ENCODE results near the gene LTC4S.
"Not testable (repeated sequence)": the region's sequence is repeated elsewhere in the genome, so short reads cannot be mapped to it uniquely, and the experiment has no call there.

LTC4S gene

DNA sequence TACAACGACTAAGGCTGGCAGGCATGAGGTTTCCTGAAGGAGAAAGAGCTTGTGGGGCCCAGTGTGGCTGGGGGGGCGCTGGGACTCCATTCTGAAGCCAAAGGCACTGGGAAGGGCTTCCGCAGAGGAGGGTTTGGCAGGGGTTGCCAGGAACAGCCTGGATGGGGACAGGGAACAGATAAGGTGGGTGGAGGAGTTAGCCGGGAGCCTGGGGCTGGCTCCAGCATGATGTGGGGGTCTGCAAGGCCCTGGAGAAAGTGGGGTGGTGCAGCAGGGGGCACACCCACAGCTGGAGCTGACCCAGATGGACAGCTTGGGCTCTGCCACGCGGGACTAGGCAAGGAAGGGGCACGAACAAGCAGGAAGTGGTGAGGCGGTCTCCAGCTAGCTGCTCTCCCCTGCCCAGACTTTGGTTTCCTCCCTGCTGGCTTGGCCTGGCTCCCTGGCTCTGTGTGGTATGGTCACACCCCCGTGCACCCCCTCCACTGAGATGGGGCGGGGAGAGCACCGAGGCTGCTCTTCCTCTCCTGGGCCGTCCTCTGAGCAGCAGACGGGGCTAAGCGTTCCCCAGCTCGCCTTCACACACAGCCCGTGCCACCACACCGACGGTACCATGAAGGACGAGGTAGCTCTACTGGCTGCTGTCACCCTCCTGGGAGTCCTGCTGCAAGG lies at the start of gene LTC4S:
Gene LTC4S (plus strand): TSS at position 519 of the 672 bp plus-strand sequence. CDS start 95 bp downstream, at position 614.
- no peaks in the 10 kb centered on the region for H3K9me3 ChIP-seq (ENCODE audit: low read length)
- H3K36me3 ChIP-seq (ENCODE audit: insufficient read depth, low read length) = peaks cover 21% of the 10 kb centered on the region
- H3K4me3 ChIP-seq (ENCODE audit: low read length) = no peak within 1 kb of the TSS
- H3K4me1 ChIP-seq (ENCODE audit: insufficient read depth, low read length) = no peaks in the 10 kb centered on the region
- no peak within 1 kb of the TSS for H2AFZ ChIP-seq (ENCODE audit: low read depth, low read length)
- H3K27me3 ChIP-seq (ENCODE audit: insufficient read depth, low read length) = no peaks in the 10 kb centered on the region

DNA sequence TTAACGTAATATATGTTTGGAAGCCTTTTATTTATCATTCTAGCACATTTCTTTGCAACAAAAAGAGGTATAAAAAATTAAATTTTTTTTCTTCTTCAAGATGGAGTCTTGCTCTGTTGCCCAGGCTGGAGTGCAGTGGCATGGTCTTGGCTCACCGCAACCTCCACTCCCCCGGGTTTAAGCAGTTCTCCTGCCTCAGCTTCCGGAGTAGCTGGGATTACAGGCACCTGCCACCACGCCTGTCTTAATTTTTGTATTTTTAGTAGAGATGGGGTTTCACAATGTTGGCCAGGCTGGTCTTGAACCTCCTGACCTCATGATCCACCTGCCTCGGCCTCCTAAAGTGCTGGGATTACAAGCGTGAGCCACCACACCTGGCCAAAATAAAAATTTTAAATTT lies 49.7 kb upstream of the LTC4S start:
- H3K4me1 ChIP-seq (ENCODE audit: insufficient read depth, low read length); H3K4me3 ChIP-seq (ENCODE audit: low read length); H3K27me3 ChIP-seq (ENCODE audit: insufficient read depth, low read length); H2AFZ ChIP-seq (ENCODE audit: low read depth, low read length): not testable (repeated sequence)
- Histone ChIP-seq H3K9me3 (ENCODE audit: low read length) (peaks cover 15% of the 10 kb centered on the region), H3K36me3 (ENCODE audit: insufficient read depth, low read length) (peaks cover 37% of the 10 kb centered on the region)

- Histone ChIP-seq H3K9me3 (ENCODE audit: low read length) (peaks cover 10% of the 10 kb centered on the region), H3K4me3 (ENCODE audit: low read length) (no peak overlapping the region), H3K36me3 (ENCODE audit: insufficient read depth, low read length) (peaks cover 28% of the 10 kb centered on the region), H3K27me3 (ENCODE audit: insufficient read depth, low read length) (no peaks in the 10 kb centered on the region), H3K4me1 (ENCODE audit: insufficient read depth, low read length) (no peaks in the 10 kb centered on the region), H2AFZ (ENCODE audit: low read depth, low read length) (no peak overlapping the region)
Observed at GRCh38 chr5:179746872-179747271, 46.9 kb upstream of the LTC4S start.

DNA sequence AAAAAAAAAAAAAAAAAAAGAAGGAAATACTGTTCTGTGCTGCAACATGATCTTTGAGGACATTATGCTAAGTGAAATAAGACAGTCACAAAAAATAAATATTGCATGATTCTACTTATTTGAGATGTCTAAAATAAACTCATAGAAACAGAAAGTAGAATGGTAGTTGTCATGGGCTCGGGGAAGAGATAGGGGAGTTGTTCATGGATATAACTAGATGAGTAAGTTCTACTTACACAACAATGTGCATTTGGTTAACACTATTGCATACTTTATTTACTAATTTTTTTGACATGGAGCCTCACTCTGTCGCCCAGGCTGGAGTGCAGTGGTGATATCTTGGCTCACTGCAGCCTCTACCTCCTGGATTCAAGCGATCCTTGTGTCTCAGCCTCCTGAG lies 46.0 kb upstream of the LTC4S start:
- Histone ChIP-seq H3K27me3 (ENCODE audit: insufficient read depth, low read length) (no peaks in the 10 kb centered on the region), H3K9me3 (ENCODE audit: low read length) (peaks cover 10% of the 10 kb centered on the region), H3K4me3 (ENCODE audit: low read length) (no peak overlapping the region), H2AFZ (ENCODE audit: low read depth, low read length) (no peak overlapping the region), H3K4me1 (ENCODE audit: insufficient read depth, low read length) (no peaks in the 10 kb centered on the region), H3K36me3 (ENCODE audit: insufficient read depth, low read length) (peaks cover 25% of the 10 kb centered on the region)

GRCh38 chr5:179749857-179750508 lies 43.8 kb upstream of the LTC4S start:
- H3K9me3 ChIP-seq (ENCODE audit: low read length) = peaks cover 10% of the 10 kb centered on the region
- H3K4me1 ChIP-seq (ENCODE audit: insufficient read depth, low read length) = peaks cover 9% of the 10 kb centered on the region
- H2AFZ ChIP-seq (ENCODE audit: low read depth, low read length) = no peak overlapping the region
- no peaks in the 10 kb centered on the region for H3K27me3 ChIP-seq (ENCODE audit: insufficient read depth, low read length)
- no peak overlapping the region for H3K4me3 ChIP-seq (ENCODE audit: low read length)
- H3K36me3 ChIP-seq (ENCODE audit: insufficient read depth, low read length) = peaks cover 27% of the 10 kb centered on the region

- H3K27me3 ChIP-seq (ENCODE audit: insufficient read depth, low read length) = no peaks in the 10 kb centered on the region
Observed at GRCh38 chr5:179753971-179754370, 39.8 kb upstream of the LTC4S start.

DNA sequence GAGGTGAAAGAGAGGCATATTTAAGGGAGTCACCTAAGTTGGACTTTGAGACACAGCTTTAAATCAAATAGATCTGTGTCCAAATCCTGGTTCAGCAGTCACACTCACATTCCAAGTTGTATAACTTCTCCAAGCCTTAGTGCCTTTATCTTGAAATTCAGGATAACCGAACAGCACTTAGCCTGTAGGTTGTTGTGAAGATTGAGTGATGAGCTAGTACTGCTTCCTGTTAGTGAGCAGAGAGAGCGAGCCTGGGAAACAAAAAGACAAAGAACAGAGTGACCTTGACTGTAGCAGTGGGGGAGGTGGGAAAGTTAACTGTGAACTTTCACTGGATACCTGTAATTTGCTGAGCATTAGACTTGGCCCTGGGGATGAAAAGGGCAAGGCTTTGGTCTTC lies 38.8 kb upstream of the LTC4S start:
- Histone ChIP-seq H2AFZ (ENCODE audit: low read depth, low read length) (no peak overlapping the region), H3K4me1 (ENCODE audit: insufficient read depth, low read length) (peaks cover 12% of the 10 kb centered on the region), H3K36me3 (ENCODE audit: insufficient read depth, low read length) (peaks cover 12% of the 10 kb centered on the region), H3K27me3 (ENCODE audit: insufficient read depth, low read length) (no peaks in the 10 kb centered on the region), H3K4me3 (ENCODE audit: low read length) (no peak overlapping the region), H3K9me3 (ENCODE audit: low read length) (peaks cover 2% of the 10 kb centered on the region)

More at GRCh38 chr5:179753971-179754370, 39.8 kb upstream of the LTC4S start:
- Histone ChIP-seq H3K9me3 (ENCODE audit: low read length) (peaks cover 5% of the 10 kb centered on the region), H3K36me3 (ENCODE audit: insufficient read depth, low read length) (peaks cover 17% of the 10 kb centered on the region), H2AFZ (ENCODE audit: low read depth, low read length) (no peak overlapping the region), H3K4me3 (ENCODE audit: low read length) (no peak overlapping the region), H3K4me1 (ENCODE audit: insufficient read depth, low read length) (peaks cover 12% of the 10 kb centered on the region)

DNA sequence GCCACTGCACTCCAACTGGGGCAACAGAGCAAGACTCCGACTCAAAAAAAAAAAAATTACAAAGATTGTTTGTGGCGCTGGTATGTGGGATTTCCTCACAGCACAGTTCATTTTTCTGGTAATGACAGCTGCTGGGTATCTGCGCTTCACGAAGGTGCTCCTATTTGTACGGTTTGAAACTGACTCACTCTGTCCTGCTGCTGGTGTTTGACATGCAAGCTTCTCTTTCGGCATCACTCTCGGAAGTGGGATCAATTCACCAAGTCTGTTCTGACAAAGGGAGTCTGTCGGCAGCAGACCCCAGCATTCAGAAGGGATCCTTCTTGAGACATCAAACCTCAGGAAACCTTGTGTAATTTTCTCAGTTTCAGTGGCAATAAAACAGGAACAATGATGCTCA lies 34.8 kb upstream of the LTC4S start:
- H3K27me3 ChIP-seq (ENCODE audit: insufficient read depth, low read length) = no peaks in the 10 kb centered on the region
- no peak overlapping the region for H3K4me3 ChIP-seq (ENCODE audit: low read length)
- no peak overlapping the region for H2AFZ ChIP-seq (ENCODE audit: low read depth, low read length)
- H3K4me1 ChIP-seq (ENCODE audit: insufficient read depth, low read length) = peaks cover 33% of the 10 kb centered on the region
- no peaks in the 10 kb centered on the region for H3K36me3 ChIP-seq (ENCODE audit: insufficient read depth, low read length)
- H3K9me3 ChIP-seq (ENCODE audit: low read length) = no peaks in the 10 kb centered on the region

- Histone ChIP-seq H3K9me3 (ENCODE audit: low read length) (no peaks in the 10 kb centered on the region), H3K4me1 (ENCODE audit: insufficient read depth, low read length) (peaks cover 26% of the 10 kb centered on the region), H2AFZ (ENCODE audit: low read depth, low read length) (no peak overlapping the region), H3K36me3 (ENCODE audit: insufficient read depth, low read length) (peaks cover under 1% of the 10 kb centered on the region), H3K4me3 (ENCODE audit: low read length) (no peak overlapping the region), H3K27me3 (ENCODE audit: insufficient read depth, low read length) (no peaks in the 10 kb centered on the region)
Observed at GRCh38 chr5:179759581-179760551, 33.9 kb upstream of the LTC4S start.

GRCh38 chr5:179762079-179762780 lies 31.6 kb upstream of the LTC4S start:
- Histone ChIP-seq H3K27me3 (ENCODE audit: insufficient read depth, low read length) (no peaks in the 10 kb centered on the region), H3K36me3 (ENCODE audit: insufficient read depth, low read length) (peaks cover 24% of the 10 kb centered on the region), H2AFZ (ENCODE audit: low read depth, low read length) (no peak overlapping the region), H3K4me1 (ENCODE audit: insufficient read depth, low read length) (peaks cover 34% of the 10 kb centered on the region), H3K9me3 (ENCODE audit: low read length) (no peaks in the 10 kb centered on the region), H3K4me3 (ENCODE audit: low read length) (no peak overlapping the region)

DNA sequence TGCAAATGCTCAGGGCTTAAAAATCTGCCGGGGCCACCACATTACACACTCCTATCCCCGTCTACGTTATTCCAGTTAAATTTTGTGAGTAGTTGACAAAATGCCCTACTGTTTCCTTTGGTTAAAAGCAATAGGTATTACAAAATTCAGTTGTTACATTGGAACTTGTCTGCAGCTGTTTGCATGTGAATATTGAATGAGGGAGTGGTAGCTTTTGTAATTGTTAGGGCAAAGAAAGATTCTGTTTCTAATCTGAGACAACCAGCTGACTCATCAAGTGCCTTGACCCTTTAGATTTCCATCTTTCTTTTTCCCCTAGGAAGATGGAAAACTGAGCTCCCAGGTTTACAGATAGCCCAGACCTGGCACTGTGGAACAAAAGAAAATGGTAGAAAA lies 31.0 kb upstream of the LTC4S start:
- Histone ChIP-seq H2AFZ (ENCODE audit: low read depth, low read length) (no peak overlapping the region), H3K4me1 (ENCODE audit: insufficient read depth, low read length) (peaks cover 34% of the 10 kb centered on the region), H3K27me3 (ENCODE audit: insufficient read depth, low read length) (no peaks in the 10 kb centered on the region), H3K36me3 (ENCODE audit: insufficient read depth, low read length) (peaks cover 28% of the 10 kb centered on the region), H3K9me3 (ENCODE audit: low read length) (no peaks in the 10 kb centered on the region), H3K4me3 (ENCODE audit: low read length) (no peak overlapping the region)

GRCh38 chr5:179763215-179763945 lies 30.4 kb upstream of the LTC4S start:
- H3K9me3 ChIP-seq (ENCODE audit: low read length) = no peaks in the 10 kb centered on the region
- no peak overlapping the region for H2AFZ ChIP-seq (ENCODE audit: low read depth, low read length)
- peaks cover 34% of the 10 kb centered on the region for H3K4me1 ChIP-seq (ENCODE audit: insufficient read depth, low read length)
- H3K36me3 ChIP-seq (ENCODE audit: insufficient read depth, low read length) = peaks cover 34% of the 10 kb centered on the region
- H3K27me3 ChIP-seq (ENCODE audit: insufficient read depth, low read length) = no peaks in the 10 kb centered on the region
- H3K4me3 ChIP-seq (ENCODE audit: low read length) = no peak overlapping the region

All from neuron (in vitro differentiated cells).